Thyroid gland (tissue), 4 donors: ENCODE measurements around the gene KSR1.

Source experiments
- CTCF ChIP-seq, 6 experiments: fragments of 200-600 bp in 3 of 6; fragments of 450-650 bp in 3 of 6; sonication (generic) in 3 of 6; IDR thresholded peaks; one replicate each; pipeline ENCODE4 v1.5.1; 2016 to 2019; ENCODE audit warnings: antibody characterized with exemption in 6 of 6, mild to moderate bottlenecking in 2 of 6, inconsistent platforms in 1 of 6, moderate library complexity in 1 of 6
- POLR2A ChIP-seq, 2 donors: fragments of 450-650 bp; IDR thresholded peaks; one replicate each; pipeline ENCODE4 v1.6.1; 2017; ENCODE audit warnings: antibody characterized with exemption in 2 of 2, mild to moderate bottlenecking in 2 of 2, moderate library complexity in 1 of 2

- TF ChIP-seq POLR2A (IDR thresholded peaks at IDR 0.05) (no peak), CTCF (IDR thresholded peaks at IDR 0.05) (no peak)
Measured at GRCh38 chr17:27452828-27453227, 3.4 kb upstream of the KSR1 start.
